LNCAP (cell line): ENCODE results near the gene SCAF4.

Experiments used
- TF ChIP-seq, protein P1 (sequence below): fragments of 450-650 bp; IDR thresholded peaks from 2 replicates; pipeline ENCODE4 v1.5.1; 2017; ENCODE audit warnings: mild to moderate bottlenecking

The SCAF4 gene

DNA sequence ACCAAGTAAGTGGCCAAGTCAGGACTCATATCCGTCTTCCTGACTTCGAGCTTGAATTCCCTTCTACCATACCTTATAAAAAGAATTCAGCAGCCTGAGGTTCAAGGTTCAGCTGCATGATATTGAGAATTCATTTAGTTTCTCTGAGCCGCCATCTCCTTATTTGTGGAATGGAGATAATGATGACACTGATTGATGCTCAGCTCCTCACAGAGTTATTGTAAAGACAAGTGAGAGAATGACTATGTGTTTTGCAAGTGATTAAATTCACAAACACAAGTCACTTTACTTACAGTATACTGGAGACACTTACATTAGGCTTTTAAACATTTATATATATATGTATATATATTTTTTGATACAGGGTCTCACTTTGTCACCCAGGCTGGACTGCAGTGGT lies 39.8 kb upstream of the SCAF4 start:
- TF ChIP-seq, protein P1, sequence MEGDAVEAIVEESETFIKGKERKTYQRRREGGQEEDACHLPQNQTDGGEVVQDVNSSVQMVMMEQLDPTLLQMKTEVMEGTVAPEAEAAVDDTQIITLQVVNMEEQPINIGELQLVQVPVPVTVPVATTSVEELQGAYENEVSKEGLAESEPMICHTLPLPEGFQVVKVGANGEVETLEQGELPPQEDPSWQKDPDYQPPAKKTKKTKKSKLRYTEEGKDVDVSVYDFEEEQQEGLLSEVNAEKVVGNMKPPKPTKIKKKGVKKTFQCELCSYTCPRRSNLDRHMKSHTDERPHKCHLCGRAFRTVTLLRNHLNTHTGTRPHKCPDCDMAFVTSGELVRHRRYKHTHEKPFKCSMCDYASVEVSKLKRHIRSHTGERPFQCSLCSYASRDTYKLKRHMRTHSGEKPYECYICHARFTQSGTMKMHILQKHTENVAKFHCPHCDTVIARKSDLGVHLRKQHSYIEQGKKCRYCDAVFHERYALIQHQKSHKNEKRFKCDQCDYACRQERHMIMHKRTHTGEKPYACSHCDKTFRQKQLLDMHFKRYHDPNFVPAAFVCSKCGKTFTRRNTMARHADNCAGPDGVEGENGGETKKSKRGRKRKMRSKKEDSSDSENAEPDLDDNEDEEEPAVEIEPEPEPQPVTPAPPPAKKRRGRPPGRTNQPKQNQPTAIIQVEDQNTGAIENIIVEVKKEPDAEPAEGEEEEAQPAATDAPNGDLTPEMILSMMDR: no peak

DNA sequence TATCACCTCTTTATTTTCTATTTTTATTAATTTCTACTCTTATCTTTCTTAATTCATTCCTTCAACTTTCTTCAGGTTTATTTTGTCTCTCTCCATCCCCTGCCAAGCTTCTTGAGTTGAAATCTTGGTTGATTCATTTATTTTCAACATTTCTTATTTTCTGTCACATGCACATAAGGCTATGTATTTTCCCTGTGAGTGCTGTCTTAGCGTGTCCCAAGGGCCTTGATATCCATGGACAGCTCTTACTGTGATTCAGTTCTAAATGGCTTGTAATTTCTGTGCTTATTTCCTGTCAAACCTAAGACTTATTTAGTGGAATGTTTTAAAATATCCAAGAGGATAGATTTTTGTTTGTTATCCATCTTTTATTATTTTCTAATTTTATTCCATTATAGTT lies 36.8 kb upstream of the SCAF4 start:
- TF ChIP-seq, protein P1: no peak

DNA sequence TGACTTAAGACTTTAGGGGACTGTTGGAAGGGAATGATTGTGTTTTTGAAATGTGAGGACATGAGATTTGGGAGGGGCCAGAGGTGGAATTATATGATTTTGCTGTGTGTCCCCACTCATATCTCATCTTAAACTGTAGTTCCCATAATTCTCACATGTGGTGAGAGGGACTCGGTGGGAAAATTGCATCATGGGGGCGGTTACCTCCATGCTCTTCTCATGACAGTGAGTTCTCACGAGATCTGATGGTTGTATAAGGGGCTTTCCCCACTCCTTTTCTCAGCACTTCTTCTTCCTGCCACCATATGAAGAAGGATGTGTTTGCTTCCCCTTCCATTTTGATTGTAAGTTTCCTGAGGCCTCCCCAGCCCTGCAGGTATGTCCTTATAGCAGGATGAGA lies 35.0 kb upstream of the SCAF4 start:
- TF ChIP-seq, protein P1: no peak

DNA sequence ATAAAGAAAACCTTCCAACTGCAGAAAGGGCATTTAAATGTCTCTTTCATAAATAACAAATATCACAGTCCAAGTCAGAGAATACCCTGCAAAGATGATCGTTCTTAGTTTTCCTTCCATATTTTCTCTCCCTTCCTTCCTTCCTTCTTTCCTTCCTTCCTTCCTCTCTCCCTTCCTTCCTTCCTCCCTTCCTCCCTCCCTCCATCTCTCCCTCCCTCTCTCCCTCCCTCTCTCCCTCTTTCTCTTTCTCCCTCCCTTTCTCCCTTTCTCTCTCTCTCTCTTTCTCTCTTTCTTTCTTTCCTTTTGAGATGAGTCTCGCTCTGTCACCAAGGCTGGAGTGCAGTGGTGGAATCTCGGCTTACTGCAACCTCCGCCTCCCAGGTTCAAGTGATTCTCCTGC lies 29.0 kb upstream of the SCAF4 start:
- TF ChIP-seq, protein P1: no peak

DNA sequence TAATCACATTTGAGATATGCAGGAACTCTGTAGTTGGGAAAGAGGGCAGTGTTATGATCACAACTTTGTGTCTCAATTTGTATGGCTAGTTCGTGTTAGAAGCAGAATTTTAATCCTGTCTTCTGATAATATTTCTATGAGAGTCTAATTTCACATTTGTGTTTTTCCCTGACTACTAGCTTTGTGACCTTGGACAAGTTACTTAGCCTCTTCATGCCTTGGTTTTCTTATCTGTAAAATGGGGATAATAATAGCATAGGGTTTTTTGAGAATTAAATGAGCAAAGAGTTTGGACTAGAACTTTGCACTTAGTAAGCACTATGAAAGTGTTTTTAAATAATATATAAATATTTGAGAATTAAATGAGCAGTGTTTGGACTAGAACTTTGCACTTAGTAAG lies 24.9 kb upstream of the SCAF4 start:
- TF ChIP-seq, protein P1: no peak

DNA sequence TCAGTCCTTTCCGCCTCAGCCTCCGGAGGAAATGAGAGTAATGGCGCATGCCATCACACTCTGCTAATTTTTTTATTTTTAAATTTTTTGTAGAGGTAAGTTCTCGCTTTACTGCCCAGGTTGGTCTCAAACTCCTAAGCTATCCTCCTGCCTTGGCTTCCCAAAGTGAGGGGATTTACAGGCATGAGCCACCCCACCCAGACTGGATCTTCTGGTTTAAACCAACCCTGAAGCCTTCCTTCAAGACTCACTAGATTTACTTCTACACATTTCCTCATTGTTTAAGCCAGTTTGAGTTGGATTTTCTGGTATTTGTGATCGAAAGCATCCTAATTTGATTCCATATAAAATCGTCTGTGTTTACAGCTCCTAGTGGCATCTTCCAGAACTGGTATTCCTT lies 23.1 kb upstream of the SCAF4 start:
- TF ChIP-seq, protein P1: no peak

DNA sequence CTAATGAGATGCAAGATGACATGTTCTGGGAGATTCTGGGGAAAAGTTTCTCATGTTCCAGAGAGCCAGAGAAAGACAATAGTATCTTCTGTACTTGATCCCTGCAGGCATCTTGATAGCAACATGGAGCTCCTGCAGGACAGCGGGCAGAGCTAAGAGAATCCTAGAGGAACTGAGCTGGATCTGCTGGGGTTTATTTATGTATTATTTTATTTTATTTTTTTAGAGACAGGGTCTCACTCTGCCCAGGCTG lies 22.7 kb upstream of the SCAF4 start:
- TF ChIP-seq, protein P1: no peak

DNA sequence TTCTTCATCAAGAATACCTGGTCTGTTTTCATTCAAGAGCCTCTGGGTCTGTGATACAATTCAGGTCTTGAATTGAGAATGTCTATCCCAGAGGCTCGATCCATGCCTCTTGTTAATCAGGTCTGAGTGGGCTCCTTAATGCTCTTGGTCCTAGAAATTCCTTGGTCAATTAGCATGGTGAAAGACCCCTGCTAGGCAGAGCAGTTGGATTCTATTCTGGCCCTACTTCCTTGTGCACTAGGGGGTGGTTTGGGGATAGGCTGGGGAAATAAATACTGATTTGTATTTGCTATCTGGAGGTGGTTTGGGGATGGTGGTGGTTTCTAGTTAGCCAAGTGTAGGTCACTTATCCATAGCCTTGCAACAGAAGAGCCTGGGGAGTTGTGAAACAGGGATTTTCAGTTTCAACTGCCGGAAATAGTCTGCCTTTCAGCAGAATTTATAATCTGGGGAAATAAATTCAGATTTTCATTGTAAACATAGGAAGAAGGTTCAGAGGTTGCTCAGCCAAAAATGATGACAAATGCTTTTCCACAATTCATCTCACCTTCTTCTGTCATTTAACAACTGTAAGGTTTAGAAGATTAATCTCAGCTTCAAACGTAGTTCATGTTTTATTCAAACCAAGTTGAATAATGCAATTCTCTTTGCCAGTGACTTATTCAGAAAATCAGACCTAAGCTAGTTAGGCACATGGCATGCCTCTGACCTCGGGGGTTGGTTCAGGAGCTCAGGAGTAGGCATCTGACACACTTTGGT lies 22.2 kb upstream of the SCAF4 start:
- TF ChIP-seq, protein P1: no peak
